Forelimb muscle (tissue), 1 donor: ENCODE results near the gene JAZF1. TPM values are rescaled to one million over a fixed set of nuclear protein-coding genes. Genes with fewer than 3 reads are reported as not detected.

Experiments
- DNase-seq: peaks from one replicate; pipeline ENCODE4 v3.0.0-alpha.2; 2013; ENCODE audit warnings: low read depth
- polyA plus RNA-seq: library from polyadenylated mRNA; unstranded; fragments of 120-200 nt; gene quantifications from one replicate; pipeline ENCODE4 v1.2.1, GENCODE V29; 2013; ENCODE audit not compliant: insufficient read length

JAZF1 gene
- polyA plus RNA-seq, 1 donor, result 26.0 TPM

DNA sequence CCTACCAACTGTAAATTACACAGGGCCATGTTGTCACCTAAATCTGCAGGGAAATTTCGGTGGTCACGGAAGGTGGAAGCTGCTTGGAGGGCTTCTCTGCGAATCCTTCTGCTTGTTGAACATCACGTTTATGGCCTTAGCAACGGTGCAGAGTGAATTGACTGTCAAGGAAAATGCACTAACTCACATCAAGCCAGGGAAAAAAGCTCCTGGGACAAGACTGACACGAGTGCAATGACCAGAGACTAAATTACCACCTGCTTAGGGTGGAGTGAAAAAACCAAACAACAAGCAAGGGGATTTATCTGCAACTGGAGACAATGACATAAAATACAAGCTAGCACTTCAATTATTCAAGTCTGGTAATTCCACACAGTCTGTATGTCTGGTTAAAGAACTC, 211.2 kb downstream of the JAZF1 start:
- DNase-seq, result no peak

GRCh38 chr7:27967639-27968038, 213.0 kb downstream of the JAZF1 start:
- DNase-seq, result no peak

- no peak for DNase-seq
Observed at GRCh38 chr7:27966219-27966780, 214.3 kb downstream of the JAZF1 start.

GRCh38 chr7:27965650-27966049, 214.9 kb downstream of the JAZF1 start:
- DNase-seq, result no peak

DNA sequence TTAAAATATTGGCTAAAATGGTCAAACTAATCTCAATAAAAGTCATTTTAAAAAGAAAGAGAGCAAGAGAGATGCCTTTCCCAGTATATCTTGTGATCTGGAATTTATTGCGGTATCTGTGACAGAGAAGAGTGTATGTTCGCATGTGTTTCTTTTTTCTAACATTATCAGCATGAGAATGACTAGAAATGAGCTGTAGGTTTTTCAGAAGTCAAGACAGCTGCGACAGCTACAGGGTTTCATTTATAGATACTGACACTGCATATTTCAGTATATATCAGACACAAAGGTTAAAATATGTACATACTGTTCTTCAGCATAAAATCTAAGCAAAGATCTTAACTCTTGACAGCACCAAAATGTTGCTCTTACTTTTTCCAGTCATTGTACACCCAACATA, 215.8 kb downstream of the JAZF1 start:
- no peak for DNase-seq

DNA sequence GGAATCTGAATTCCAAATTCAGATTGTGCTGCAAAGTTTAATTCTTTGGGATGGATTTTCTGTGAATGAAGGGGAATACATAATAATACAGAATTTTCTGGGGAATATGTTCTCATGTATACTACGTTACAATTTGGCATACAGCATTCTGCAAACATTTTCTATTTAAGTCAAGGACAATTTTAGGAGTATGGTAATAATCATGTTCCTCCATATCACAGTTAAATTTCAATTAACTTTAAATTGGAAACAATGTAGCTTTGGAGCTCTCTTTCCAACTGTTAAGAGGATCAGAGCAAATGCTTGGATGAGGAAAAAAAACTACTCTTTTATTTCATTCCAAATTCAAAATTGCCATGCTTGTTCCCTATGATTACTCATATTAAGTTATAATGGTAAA, 217.5 kb downstream of the JAZF1 start:
- DNase-seq, result no peak

DNA sequence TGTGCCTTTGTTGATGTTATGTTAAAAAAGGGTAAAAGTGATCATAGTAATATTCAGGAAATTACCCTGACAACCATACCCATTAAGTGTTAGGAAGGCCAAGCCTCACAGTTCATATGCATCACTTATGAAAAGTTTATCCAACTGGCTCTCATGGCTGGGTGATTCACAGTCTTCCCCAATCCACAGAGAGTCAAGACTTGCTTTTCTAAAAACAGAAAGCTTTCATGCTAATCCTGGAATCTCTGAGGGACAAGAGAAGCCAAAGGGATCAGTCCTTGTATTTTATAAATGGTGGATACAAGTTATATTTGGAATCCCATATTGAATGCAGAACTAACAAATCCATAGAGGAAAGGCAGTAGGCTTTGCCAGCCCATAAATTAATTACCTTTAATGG, 218.3 kb downstream of the JAZF1 start:
- DNase-seq, result no peak

DNA sequence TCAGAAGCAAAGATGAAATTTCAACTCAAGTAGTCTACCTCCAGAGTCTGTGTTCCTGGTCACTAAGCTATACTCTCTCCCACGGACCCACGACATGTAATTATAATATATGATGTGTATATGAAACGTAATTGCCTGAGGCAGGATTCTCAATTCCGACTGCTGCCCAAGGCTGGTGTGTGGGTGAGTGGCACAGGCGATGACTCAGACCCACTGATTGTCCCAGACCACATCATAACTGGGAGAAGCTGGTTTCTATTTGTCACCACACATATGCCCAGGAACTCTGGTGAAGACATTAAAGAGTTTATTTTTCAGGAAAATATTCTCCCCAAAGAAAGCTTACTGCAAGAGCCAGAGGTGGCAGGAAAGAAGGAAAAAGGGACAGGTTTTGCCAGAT, 219.3 kb downstream of the JAZF1 start:
- DNase-seq, result no peak

DNA sequence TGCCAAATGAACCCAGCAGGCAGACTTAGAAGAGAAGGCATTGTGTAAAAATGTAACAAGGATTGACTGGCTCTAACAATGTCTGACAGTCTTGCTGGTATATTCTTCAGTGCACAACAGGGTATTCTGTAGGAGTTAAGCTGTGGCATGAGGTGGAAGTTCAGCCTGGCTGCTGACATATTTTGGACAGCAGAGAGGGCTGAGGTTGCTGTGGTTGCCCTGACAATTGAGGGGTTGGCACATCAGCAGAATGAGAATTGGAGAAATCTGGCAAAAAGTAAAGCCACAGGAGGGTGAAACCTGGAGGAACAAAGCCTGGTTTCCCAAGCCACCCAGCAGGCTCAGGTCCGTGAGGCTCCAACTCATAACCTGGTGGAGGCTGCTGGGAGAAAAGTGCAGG, 220.2 kb downstream of the JAZF1 start:
- DNase-seq, result no peak

- DNase-seq, result no peak
Observed at GRCh38 chr7:27958933-27959548, 221.6 kb downstream of the JAZF1 start.

DNA sequence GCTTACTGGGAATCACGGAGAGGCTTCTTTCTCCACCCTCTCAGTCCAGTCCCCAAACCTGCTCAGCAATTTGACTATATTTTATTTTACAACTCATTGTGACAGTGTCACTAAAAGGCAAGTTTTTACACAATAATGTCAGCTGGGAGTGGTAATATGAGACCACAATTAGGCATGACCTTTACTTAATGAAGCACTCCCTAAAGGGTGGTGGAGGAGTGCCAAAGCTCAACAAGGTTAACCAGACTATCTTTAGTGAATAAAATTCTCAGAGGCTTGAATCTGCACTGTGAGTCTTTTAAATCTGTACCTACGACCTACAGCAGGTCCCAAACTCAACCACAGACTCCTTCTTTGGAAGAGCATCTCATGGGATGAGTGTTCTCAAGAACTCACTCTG, 225.0 kb downstream of the JAZF1 start:
- no peak for DNase-seq

- no peak for DNase-seq
Observed at GRCh38 chr7:27955011-27955410, 225.6 kb downstream of the JAZF1 start.

GRCh38 chr7:27953777-27954176, 226.8 kb downstream of the JAZF1 start:
- no peak for DNase-seq

DNA sequence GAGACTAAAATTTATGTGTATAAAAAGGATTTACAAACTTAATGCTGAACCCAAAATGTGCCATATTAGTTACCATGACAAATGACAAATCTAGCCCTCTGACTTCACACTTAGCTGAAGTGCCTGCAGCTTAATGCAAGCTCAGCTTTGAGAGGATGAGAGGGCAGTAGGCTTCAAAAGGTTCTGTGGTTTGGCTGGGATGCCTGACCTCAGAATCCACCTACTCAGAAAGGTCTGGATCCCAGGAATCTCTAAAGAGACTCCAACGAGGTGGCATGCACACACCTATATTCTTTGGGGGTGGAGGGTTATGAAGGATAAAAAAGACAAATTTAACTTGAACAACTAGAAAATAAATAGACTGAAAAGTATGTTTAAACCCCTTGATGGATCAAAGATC, 227.2 kb downstream of the JAZF1 start:
- DNase-seq, result no peak

- DNase-seq, result peak; percentile 25
Observed at GRCh38 chr7:27952456-27953285, 227.9 kb downstream of the JAZF1 start.

DNA sequence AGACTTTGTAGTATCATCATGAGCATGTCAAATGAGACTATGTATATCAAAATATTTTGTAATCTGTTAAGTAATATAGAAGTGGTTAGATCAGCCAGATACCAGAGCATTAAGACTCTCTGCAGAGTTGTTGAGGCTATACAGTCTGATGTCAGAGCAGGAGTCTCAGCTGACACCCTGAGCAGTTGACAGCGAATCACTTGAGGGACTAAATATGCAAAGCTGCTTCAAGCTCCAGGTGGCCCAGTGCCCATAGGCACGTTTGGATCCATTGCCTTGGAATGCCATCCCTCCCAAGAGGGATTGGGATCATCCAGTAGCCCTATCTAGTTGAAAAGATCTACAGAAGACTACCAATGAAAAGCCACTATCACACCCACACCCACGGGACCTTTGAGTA, 230.5 kb downstream of the JAZF1 start:
- DNase-seq, result no peak

DNA sequence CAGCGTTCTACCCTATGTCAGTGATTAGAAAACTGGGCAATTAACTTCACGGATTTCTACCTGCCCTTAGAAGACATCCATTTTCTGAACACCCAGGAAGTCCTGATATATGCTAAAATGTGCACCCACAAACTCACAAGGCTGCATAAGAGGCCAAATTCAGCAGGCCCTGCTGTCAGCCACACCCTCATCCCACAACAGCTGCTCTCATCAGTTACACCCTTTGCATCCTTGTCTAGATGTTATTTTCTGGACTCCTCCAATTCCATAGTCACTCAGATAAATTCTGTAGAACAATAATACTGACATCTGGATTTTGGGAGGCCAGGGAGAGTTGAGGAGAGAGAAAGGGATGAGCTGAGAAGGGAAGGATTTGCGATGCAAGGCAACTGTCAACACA, 231.7 kb downstream of the JAZF1 start:
- no peak for DNase-seq

DNA sequence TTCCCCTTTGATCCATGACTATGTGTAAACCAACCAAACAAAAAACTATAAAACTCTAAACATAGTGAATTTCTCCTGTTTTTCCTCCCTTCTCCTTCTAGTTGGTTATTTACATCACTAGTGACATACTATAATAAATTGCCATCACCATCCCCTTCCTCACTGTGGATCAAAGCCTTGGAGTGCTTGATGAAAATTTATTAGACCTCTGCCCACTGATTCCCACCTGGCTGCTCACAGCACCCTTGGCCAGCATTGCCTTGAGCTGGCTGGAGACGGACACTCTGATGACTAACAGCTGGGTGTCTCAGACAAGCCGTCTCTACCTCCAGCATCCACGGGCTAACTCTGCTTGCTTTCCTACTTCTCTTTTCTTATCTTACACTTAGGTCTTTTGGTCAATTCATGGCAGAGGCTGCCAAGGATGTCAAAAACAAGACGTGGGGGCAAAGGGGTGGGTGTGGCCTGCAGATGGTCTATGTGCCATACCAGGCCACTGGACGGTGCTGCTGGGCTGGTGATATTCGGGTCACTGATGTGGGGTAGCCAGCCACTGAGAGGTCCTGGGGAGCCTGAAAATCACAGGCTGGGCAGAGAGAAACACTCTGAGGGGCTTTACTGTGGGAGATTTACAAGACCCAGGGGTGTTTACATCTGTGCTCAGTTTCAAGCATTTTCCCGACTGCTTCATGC, 232.9 kb downstream of the JAZF1 start:
- no peak for DNase-seq

- peak; percentile 31 for DNase-seq
Observed at GRCh38 chr7:27946351-27946750, 234.2 kb downstream of the JAZF1 start.

DNA sequence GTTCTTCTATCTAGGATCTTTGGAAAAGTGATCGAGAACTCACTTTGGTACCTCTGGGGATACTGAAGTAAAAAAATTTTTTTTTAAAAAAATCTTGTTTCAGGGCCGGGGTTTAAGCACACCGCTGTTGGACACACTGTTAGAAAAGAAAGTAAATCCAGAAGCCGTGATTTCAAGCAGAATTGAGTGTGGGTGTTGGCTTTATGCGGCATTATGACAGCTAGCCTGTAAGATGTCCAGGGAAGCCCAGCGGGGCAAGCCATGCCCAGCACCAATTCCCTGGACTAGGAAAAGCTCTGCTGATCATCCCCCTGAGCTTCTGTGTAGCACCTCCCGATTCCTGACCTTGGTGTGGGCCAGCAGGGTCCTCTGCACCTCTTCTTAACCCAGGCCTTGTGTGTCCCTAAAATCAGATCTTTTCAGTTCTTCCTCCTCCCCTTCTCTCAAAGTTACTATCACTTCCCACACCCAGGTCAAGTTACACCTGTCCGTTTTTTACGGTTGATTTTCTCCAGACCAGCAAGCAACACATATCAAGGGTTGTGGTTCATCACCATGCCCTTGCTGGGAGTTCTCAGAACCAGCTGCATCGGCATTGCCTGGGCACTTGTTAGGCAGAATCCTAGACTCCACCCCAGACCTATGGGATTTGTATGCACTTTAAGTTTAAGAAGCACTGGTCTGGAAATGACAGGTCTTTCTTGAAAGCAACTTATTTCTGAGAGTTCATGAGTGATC, 235.4 kb downstream of the JAZF1 start:
- no peak for DNase-seq

- DNase-seq, result peak; percentile 69
Observed at GRCh38 chr7:27944643-27945042, 236.0 kb downstream of the JAZF1 start.

DNA sequence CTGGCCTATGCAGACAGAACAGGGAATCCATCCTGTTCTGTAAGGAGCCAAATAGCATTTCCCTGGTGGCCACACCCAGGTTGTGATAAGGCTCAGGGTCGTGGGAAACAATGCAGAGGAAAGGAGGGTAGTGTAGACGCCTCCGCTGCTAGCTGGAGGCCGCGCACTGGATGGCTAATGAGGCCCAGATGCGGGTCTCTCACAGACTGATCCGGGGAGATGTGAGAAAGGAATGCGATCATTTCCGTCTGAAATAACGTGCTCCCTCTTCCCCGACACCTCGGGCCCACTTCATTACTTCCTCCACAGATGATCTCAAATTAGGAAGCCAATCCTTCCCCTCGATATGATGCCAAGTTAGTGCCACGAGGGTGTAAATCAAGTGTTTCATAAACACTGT, 237.4 kb downstream of the JAZF1 start:
- DNase-seq, result no peak
